ENCODE measurements around the gene SARDH.

The SARDH gene

GRCh38 chr9:133680250-133680975, 57.7 kb downstream of the SARDH start:
- H3K27me3 ChIP-seq (ENCODE audit: control insufficient read depth, low read length) = no peaks in the 10 kb centered on the region
- TF ChIP-seq EZH2phosphoT487 (IDR thresholded peaks at IDR 0.05; ENCODE audit: borderline replicate concordance, low read length) (no peak), CTCF (IDR thresholded peaks at IDR 0.05; ENCODE audit: low read depth, low read length, poor library complexity, severe bottlenecking) (no peak)

GRCh38 chr9:133679466-133680061, 58.6 kb downstream of the SARDH start:
- Histone ChIP-seq H3K9me3 (ENCODE audit: control insufficient read depth, insufficient read depth, low read length) (no peaks in the 10 kb centered on the region), H4K20me1 (ENCODE audit: control insufficient read depth, insufficient read depth, low read depth, low read length) (no peaks in the 10 kb centered on the region), H3K27ac (ENCODE audit: low read depth, low read length) (no peak overlapping the region), H3K36me3 (ENCODE audit: control insufficient read depth, low read length) (no peaks in the 10 kb centered on the region), H3K9me2 (replicated peaks; ENCODE audit: control insufficient read depth, low read length) (no peaks in the 10 kb centered on the region), H3K27me3 (ENCODE audit: control insufficient read depth, low read length) (no peaks in the 10 kb centered on the region), H3K4me1 (ENCODE audit: control insufficient read depth, low read length) (peaks cover 25% of the 10 kb centered on the region), H3K4me2 (ENCODE audit: low read length) (no peak overlapping the region), H3K4me3 (ENCODE audit: low read length) (no peak overlapping the region), H3K79me2 (ENCODE audit: control insufficient read depth, low read length) (no peaks in the 10 kb centered on the region), H3F3A (ENCODE audit: control insufficient read depth, insufficient read depth) (no peaks in the 10 kb centered on the region)
- no peak for TF ChIP-seq EZH2phosphoT487 (IDR thresholded peaks at IDR 0.05; ENCODE audit: borderline replicate concordance, low read length)
- TF ChIP-seq CTCF (IDR thresholded peaks at IDR 0.05; ENCODE audit: low read depth, low read length, poor library complexity, severe bottlenecking) = no peak

More at GRCh38 chr9:133680250-133680975, 57.7 kb downstream of the SARDH start:
- Histone ChIP-seq H3K4me3 (ENCODE audit: low read length) (no peak overlapping the region), H3F3A (ENCODE audit: control insufficient read depth, insufficient read depth) (no peaks in the 10 kb centered on the region), H3K27ac (ENCODE audit: low read depth, low read length) (no peak overlapping the region), H3K4me2 (ENCODE audit: low read length) (no peak overlapping the region), H3K4me1 (ENCODE audit: control insufficient read depth, low read length) (peaks cover 33% of the 10 kb centered on the region), H4K20me1 (ENCODE audit: control insufficient read depth, insufficient read depth, low read depth, low read length) (no peaks in the 10 kb centered on the region), H3K36me3 (ENCODE audit: control insufficient read depth, low read length) (no peaks in the 10 kb centered on the region), H3K9me2 (replicated peaks; ENCODE audit: control insufficient read depth, low read length) (no peaks in the 10 kb centered on the region), H3K79me2 (ENCODE audit: control insufficient read depth, low read length) (no peaks in the 10 kb centered on the region), H3K9me3 (ENCODE audit: control insufficient read depth, insufficient read depth, low read length) (no peaks in the 10 kb centered on the region)

GRCh38 chr9:133679056-133679455, 59.1 kb downstream of the SARDH start:
- H3K4me3 ChIP-seq (ENCODE audit: low read length) = no peak overlapping the region
- no peaks in the 10 kb centered on the region for H3K9me2 ChIP-seq (replicated peaks; ENCODE audit: control insufficient read depth, low read length)
- no peak overlapping the region for H3K27ac ChIP-seq (ENCODE audit: low read depth, low read length)
- H3K4me2 ChIP-seq (ENCODE audit: low read length) = no peak overlapping the region
- no peaks in the 10 kb centered on the region for H3K27me3 ChIP-seq (ENCODE audit: control insufficient read depth, low read length)
- H3K9me3 ChIP-seq (ENCODE audit: control insufficient read depth, insufficient read depth, low read length) = no peaks in the 10 kb centered on the region
- no peak for TF ChIP-seq CTCF (IDR thresholded peaks at IDR 0.05; ENCODE audit: low read depth, low read length, poor library complexity, severe bottlenecking)
- no peak for TF ChIP-seq EZH2phosphoT487 (IDR thresholded peaks at IDR 0.05; ENCODE audit: borderline replicate concordance, low read length)
- peaks cover 19% of the 10 kb centered on the region for H3K4me1 ChIP-seq (ENCODE audit: control insufficient read depth, low read length)
- H4K20me1 ChIP-seq (ENCODE audit: control insufficient read depth, insufficient read depth, low read depth, low read length) = no peaks in the 10 kb centered on the region
- H3K36me3 ChIP-seq (ENCODE audit: control insufficient read depth, low read length) = no peaks in the 10 kb centered on the region
- no peaks in the 10 kb centered on the region for H3K79me2 ChIP-seq (ENCODE audit: control insufficient read depth, low read length)
- no peaks in the 10 kb centered on the region for H3F3A ChIP-seq (ENCODE audit: control insufficient read depth, insufficient read depth)
